NCI-H460 (cell line): ENCODE data around the gene CACNA1I. TPM values are rescaled to one million over a fixed set of nuclear protein-coding genes. Genes with fewer than 3 reads are reported as not detected.

Experiments used
- DNase-seq: peaks from one replicate; pipeline ENCODE4 v3.0.0-alpha.2; 2016; ENCODE audit warnings: low read depth; ENCODE audit errors: extremely low read depth
- total RNA-seq: library from RNA; depleted of rRNA; stranded (reverse); fragments of >200 nt; shearing (Covaris generic); gene quantifications from 2 replicates; pipeline ENCODE4 v1.2.3, GENCODE V29; 2014

The CACNA1I gene
- total RNA-seq, 1 experiment from 2014 or later: 0.05 TPM

DNA sequence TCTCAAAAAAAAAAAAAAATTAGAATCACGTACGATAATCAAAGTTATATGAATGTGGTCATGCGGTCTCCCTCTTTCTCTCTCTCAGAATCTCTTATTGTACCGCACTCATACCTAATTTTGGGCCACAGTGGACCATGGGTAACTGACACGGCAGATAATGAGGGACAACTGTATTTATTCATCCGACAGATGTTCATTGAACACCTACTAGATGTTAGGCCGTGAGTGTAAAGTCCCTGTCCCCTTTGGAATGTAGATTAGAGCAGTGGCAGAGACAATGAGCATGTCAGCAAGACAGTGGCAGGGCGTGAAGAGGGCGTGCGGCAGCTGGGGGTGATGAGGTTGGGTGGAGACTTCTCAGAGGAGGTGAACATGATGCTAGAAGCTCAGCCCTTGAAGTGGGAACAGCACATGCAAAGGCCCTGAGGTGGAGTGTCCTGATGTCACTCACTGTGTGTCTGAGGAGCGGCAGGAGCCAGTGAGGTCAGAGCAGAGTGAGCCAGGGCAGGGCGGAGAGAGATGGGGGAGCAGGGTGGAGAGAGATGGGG lies 25.1 kb downstream of the CACNA1I start:
- DNase-seq: no peak

- DNase-seq: no peak
Observed at GRCh38 chr22:39596601-39597000, 26.0 kb downstream of the CACNA1I start.

DNA sequence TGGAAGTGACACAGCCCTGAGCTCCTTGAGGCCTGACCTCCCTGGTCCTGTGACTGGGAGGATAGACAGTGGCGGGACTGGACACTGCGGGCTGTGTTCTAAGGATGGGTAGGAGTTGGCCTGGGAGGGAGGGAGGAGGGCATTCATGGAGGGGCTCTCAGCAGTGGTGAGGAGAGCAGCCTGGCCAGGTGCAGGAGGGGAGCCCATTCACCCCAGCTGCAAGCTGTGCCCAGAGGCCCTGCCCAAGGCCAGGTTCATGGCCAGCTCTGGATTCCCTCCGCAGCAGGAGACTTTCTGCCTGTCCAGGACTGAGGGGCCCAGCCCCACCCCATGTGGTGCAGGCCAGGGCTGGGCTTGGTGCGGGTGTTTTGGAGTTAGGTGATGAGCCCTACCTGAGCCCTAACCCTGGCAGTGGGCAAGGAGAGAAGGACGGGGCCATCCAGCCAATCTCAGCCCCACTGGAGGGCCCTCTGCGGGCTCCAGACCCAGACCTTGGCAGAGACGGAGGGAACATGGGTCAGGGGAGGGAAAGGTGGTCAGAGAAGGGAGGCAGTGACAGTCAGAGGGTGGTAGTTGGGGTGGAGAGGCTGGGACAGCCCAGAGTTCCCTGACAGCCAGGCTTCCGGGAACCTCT lies 26.8 kb downstream of the CACNA1I start:
- DNase-seq: no peak

DNA sequence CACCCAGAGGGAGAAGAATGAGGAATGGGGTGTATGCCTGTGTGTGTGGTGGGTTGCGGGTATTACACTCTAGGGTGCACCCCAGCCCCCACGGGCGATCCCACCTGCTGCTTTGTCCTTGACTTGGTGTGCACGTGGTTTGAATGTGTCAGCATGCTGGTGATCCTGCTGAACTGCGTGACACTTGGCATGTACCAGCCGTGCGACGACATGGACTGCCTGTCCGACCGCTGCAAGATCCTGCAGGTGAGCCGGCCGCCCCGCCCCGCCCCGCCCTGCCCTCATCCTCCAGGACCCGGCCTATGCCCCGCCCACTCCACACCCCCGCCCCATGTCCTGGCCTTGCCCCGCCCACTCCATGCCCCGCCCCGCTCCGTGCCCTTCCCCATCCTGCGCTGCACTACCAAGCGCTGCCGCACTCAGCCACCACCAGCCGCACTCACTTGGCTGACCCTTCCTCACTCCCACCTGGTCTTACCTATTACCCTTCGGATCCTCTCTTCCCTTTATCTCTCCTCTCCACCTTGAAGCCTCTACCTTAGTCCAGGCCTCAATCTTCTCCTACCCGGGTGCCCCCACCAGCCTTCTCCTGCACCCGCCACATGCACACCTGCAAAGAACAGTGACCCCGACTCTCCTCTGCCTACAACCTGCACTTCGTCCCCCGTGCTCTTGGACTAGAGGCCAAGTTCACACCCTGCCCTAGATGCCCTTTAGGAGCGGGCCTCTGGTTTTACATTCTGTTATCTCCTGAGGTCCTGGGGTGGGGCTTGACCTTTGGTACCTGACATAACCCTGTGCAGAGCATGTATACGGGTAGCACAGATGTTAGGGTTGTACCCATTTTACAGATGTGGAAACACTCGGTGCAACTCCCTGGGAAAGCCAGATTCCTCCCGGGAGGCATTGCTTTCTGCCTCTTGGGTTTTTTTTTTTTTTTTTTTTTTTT lies 27.7 kb downstream of the CACNA1I start:
- DNase-seq: no peak

- DNase-seq: no peak
Observed at GRCh38 chr22:39600491-39601179, 30.1 kb downstream of the CACNA1I start.

DNA sequence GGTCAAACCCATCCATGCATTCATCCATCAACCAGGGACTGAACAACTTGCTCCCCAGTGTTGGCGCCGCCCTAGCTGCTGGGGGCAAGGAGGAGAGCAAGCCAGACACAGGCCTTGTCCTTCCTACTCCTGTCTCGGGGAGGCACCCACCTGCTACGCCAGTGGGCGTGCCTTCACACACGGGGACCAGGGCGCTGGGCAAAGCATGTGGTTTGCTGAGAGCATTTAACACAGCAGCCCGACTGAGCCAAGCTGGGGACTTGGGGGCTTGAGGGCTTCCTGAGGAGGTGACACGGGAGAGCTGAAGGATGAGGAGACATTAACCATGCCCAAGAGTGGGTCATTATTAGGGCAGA lies 30.6 kb downstream of the CACNA1I start:
- no peak for DNase-seq

GRCh38 chr22:39603345-39603744 lies 32.8 kb downstream of the CACNA1I start:
- DNase-seq: no peak

- no peak for DNase-seq
Observed at GRCh38 chr22:39610246-39610645, 39.7 kb downstream of the CACNA1I start.

- DNase-seq: no peak
Observed at GRCh38 chr22:39610766-39611165, 40.2 kb downstream of the CACNA1I start.

- no peak for DNase-seq
Observed at GRCh38 chr22:39611360-39611759, 40.8 kb downstream of the CACNA1I start.

- DNase-seq: no peak
Observed at GRCh38 chr22:39612811-39613548, 42.4 kb downstream of the CACNA1I start.

- DNase-seq: no peak
Observed at GRCh38 chr22:39613549-39613921, 43.0 kb downstream of the CACNA1I start.

GRCh38 chr22:39614442-39614841 lies 43.9 kb downstream of the CACNA1I start:
- DNase-seq: no peak

- DNase-seq: no peak
Observed at GRCh38 chr22:39616051-39616450, 45.5 kb downstream of the CACNA1I start.

- no peak for DNase-seq
Observed at GRCh38 chr22:39616781-39617180, 46.2 kb downstream of the CACNA1I start.

GRCh38 chr22:39617342-39617741 lies 46.8 kb downstream of the CACNA1I start:
- no peak for DNase-seq

- no peak for DNase-seq
Observed at GRCh38 chr22:39617970-39618757, 47.6 kb downstream of the CACNA1I start.

DNA sequence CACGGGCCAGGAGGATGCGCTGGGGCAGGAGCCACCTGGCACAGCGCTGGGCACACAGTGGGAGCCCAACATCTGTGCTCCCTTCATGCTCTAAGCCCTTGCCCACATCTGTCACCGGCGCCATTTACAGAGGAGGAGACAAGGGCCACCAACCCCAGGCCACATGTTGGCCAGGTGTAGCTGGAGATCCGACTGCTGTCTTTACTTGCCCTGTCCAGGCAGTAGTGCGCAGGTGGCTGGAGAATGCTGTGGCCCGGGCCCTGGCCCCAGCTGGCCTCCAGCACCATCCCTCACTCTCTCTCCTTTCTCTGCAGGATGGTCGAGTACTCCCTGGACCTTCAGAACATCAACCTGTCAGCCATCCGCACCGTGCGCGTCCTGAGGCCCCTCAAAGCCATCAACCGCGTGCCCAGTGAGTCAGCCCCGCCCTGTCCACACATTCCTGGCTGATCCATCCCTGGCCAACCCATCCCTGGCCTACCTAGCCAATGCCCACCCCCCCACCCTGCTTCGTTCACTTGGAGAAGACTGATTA lies 48.5 kb downstream of the CACNA1I start:
- DNase-seq: no peak

GRCh38 chr22:39620924-39621690 lies 50.6 kb downstream of the CACNA1I start:
- DNase-seq: no peak
